Right lobe of liver (tissue), 6 donors: Measurements from ENCODE around the gene EDARADD. TPM values are rescaled to one million over a fixed set of nuclear protein-coding genes. Genes with fewer than 3 reads are reported as not detected.
"Not testable (repeated sequence)": the region's sequence is repeated elsewhere in the genome, so short reads cannot be mapped to it uniquely, and the experiment has no call there.

ENCODE experiments used
- ATAC-seq, 4 donors: fragments of 200-7000 bp; cut with Tn5 transposase; one replicate each; pipeline ENCODE4 v1.9.1; 2020; ENCODE audit warnings: mild to moderate bottlenecking in 4 of 4, moderate library complexity in 4 of 4
- DNase-seq, 3 donors: peaks; one replicate each; pipeline ENCODE4 v3.0.0-alpha.2; 2020
- H3K27ac ChIP-seq, 3 donors: fragments of 200-600 bp; one replicate each; pipeline ENCODE4 v1.8.0; 2022
- H3K27me3 ChIP-seq, 2 donors: fragments of 200-600 bp; one replicate each; pipeline ENCODE4 v1.8.0; 2022
- H3K36me3 ChIP-seq, 4 donors: fragments of 200-600 bp; sonication (generic) in 1 of 4; one replicate each; pipeline versions ENCODE4 v1.5.1 to v1.8.0; 2017 to 2022; ENCODE audit warnings: control low read depth in 1 of 4
- H3K4me1 ChIP-seq, 4 donors: fragments of 200-600 bp; sonication (generic) in 1 of 4; one replicate each; pipeline versions ENCODE4 v1.5.1 to v1.8.0; 2017 to 2022; ENCODE audit warnings: control low read depth in 1 of 4
- H3K4me3 ChIP-seq, 3 donors: fragments of 200-600 bp; one replicate each; pipeline ENCODE4 v1.8.0; 2022
- H3K9me3 ChIP-seq, 4 donors: fragments of 200-600 bp; sonication (generic) in 1 of 4; one replicate each; pipeline versions ENCODE4 v1.5.1 to v1.8.0; 2017 to 2022; ENCODE audit warnings: control low read depth in 1 of 4
- POLR2A ChIP-seq: fragments of 450-650 bp; IDR thresholded peaks from one replicate; pipeline ENCODE4 v1.6.1; 2017; ENCODE audit warnings: antibody characterized with exemption, mild to moderate bottlenecking
- WGBS: methylation state at CpG from one replicate; pipeline ENCODE4 v1.1.6; 2018; ENCODE audit warnings: low coverage, low lambda C conversion rate; ENCODE audit not compliant: insufficient coverage; ENCODE audit errors: missing lambda C conversion rate; 5-methylcytosine and 5-hydroxymethylcytosine counted together
- intact Hi-C, 2 donors: fragments of 100-400 bp; cut with DNase I; formaldehyde crosslinking; loops; one replicate each; pipeline versions ENCODE4 v1.11.2 to v1.14.1; 2022
- total RNA-seq, 6 experiments: library from RNA; depleted of rRNA in 2 of 6; stranded (reverse); fragments of >200 nt in 2 of 6; fragmentation: NEBNext Ultra II Directional in 3 of 6; extraction: Animal tissue kit (Norgen Biotek cat#: 25700) in 3 of 6; gene quantifications; one replicate each; pipeline versions ENCODE4 v1.1.0 to v1.2.4, GENCODE V29; 2016 to 2023
- TF ChIP-seq, protein P1 (sequence below), 4 donors: fragments of 200-600 bp in 3 of 4; fragments of 450-650 bp in 1 of 4; IDR thresholded peaks; one replicate each; pipeline versions ENCODE4 v1.5.1 to v1.8.0; 2016 to 2022; ENCODE audit warnings: antibody characterized with exemption in 4 of 4, mild to moderate bottlenecking in 2 of 4
- donor health status: DM: no; HTN: yes; CAD: no.
- donor health status: DM: no; HTN: no; CAD: no.
- donor health status: DM: no; HTN: no; CAD: no.
- donor health status: DM: no; HTN: yes; CAD: no.
- donor health status: DM: no; HTN: yes; CAD: no.

The EDARADD gene
- total RNA-seq, 6 experiments from 2014 or later: 0.16 to 1.2 (median 0.26) TPM; not detected in 1

GRCh38 chr1:236458996-236459395 is 64.9 kb downstream of the EDARADD start:
- Histone ChIP-seq H3K4me1 (no peaks in the 10 kb centered on the region), H3K27ac (no peak overlapping the region), H3K4me3 (no peak overlapping the region), H3K9me3 (no peaks in the 10 kb centered on the region), H3K27me3 (no peaks in the 10 kb centered on the region), H3K36me3 (no peaks in the 10 kb centered on the region)
- ATAC-seq: no peak
- intact Hi-C loops: no loop called here
- WGBS: 63% methylated on average over 2 of the region's 4 CpGs
- TF ChIP-seq, protein P1, sequence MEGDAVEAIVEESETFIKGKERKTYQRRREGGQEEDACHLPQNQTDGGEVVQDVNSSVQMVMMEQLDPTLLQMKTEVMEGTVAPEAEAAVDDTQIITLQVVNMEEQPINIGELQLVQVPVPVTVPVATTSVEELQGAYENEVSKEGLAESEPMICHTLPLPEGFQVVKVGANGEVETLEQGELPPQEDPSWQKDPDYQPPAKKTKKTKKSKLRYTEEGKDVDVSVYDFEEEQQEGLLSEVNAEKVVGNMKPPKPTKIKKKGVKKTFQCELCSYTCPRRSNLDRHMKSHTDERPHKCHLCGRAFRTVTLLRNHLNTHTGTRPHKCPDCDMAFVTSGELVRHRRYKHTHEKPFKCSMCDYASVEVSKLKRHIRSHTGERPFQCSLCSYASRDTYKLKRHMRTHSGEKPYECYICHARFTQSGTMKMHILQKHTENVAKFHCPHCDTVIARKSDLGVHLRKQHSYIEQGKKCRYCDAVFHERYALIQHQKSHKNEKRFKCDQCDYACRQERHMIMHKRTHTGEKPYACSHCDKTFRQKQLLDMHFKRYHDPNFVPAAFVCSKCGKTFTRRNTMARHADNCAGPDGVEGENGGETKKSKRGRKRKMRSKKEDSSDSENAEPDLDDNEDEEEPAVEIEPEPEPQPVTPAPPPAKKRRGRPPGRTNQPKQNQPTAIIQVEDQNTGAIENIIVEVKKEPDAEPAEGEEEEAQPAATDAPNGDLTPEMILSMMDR (IDR thresholded peaks at IDR 0.05): no peak
- TF ChIP-seq POLR2A: no peak
- no peak for DNase-seq

GRCh38 chr1:236460103-236460502 is 66.0 kb downstream of the EDARADD start:
- WGBS: 78% methylated on average over 3 of the region's 3 CpGs
- TF ChIP-seq POLR2A: no peak
- TF ChIP-seq, protein P1 (IDR thresholded peaks at IDR 0.05): no peak
- ATAC-seq: no peak
- no peaks in the 10 kb centered on the region for H3K4me1 ChIP-seq
- no peak for DNase-seq
- no peaks in the 10 kb centered on the region for H3K36me3 ChIP-seq
- H3K9me3 ChIP-seq: no peaks in the 10 kb centered on the region
- no peaks in the 10 kb centered on the region for H3K27me3 ChIP-seq
- intact Hi-C loops: no loop called here
- H3K4me3 ChIP-seq: no peak overlapping the region
- no peak overlapping the region for H3K27ac ChIP-seq

DNA sequence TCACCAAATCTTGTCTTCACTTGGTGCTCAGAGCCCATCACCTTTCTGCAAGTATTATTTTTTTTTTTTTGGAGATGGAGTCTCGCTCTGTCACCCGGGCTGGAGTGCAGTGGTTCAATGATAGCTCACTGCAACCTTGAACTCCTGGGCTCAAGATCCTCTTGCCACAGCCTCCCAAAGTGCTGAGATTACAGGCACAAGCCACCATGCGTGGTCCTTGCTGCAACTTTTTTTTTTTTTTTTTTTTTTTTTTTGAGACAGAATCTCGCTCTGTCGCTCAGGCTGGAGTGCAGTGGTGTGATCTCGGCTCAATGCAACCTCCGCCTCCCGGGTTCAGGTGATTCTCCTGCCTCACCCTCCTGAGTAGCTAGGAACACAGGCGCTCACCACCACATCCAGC is 70.1 kb downstream of the EDARADD start:
- intact Hi-C loops, DNase-seq, H3K9me3 ChIP-seq, H3K4me3 ChIP-seq, H3K27ac ChIP-seq, H3K27me3 ChIP-seq, H3K4me1 ChIP-seq, H3K36me3 ChIP-seq, ATAC-seq: not testable (repeated sequence)
- 92% methylated on average over 5 of the region's 9 CpGs for WGBS

DNA sequence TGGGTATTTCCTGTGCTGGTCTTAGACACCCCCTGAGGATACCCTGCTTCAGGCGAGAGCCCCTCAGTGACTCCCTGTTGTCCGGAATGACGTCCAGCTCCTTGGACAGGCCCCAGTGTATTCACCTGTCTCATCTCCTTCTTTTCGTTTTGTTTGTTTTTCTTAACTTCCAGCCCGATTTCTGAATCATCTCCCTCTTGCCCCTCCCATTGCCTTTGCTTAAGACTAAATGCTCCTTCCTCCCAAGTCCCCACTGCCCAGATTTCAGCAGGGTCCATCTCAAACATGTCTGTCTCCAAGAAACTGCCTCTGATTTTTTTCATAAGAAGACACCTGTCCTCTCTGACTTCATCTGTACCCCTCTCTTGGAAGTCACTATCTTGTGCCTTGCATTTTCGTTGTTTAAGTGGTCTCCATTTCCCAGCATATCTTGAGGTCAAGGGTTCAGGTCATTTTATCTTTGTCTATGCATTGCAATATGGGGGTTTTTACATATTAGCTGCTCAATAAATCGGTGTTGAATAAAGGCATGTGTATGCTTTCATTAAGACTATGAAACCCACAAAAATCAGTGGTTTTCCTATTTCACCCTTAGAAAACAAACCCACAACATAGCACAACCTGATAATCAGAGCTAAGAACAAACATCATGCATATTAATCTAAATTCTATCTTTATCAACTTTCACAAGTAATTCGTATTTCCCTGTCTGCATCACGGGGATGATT is 71.3 kb downstream of the EDARADD start:
- ATAC-seq (no peak), DNase-seq (no peak)
- WGBS: 68% methylated on average over 9 of the region's 9 CpGs
- intact Hi-C loops: no loop called here
- no peak overlapping the region for H3K27ac ChIP-seq
- H3K36me3 ChIP-seq: no peaks in the 10 kb centered on the region
- TF ChIP-seq, protein P1 (IDR thresholded peaks at IDR 0.05): no peak
- TF ChIP-seq POLR2A: no peak
- H3K9me3 ChIP-seq: no peaks in the 10 kb centered on the region
- H3K4me3 ChIP-seq: no peak overlapping the region
- no peaks in the 10 kb centered on the region for H3K27me3 ChIP-seq
- no peaks in the 10 kb centered on the region for H3K4me1 ChIP-seq

- DNase-seq (no peak), ATAC-seq (no peak)
- Histone ChIP-seq H3K4me1 (no peaks in the 10 kb centered on the region), H3K36me3 (no peaks in the 10 kb centered on the region), H3K27me3 (no peaks in the 10 kb centered on the region), H3K27ac (no peak overlapping the region), H3K4me3 (no peak overlapping the region), H3K9me3 (no peaks in the 10 kb centered on the region)
- intact Hi-C loops: no loop called here
- TF ChIP-seq POLR2A: no peak
- TF ChIP-seq, protein P1 (IDR thresholded peaks at IDR 0.05): no peak
- 59% methylated on average over 5 of the region's 5 CpGs for WGBS
Observed at GRCh38 chr1:236465959-236466303, 71.8 kb downstream of the EDARADD start.
